GM19438 (cell line): ENCODE measurements around the gene KLHL36.

ENCODE experiments used
- ATAC-seq: cut with Tn5 transposase; IDR thresholded peaks from one replicate; pipeline ENCODE4 v1.9.1; 2021; ENCODE audit warnings: low read depth; ENCODE audit not compliant: unreplicated experiment

The KLHL36 gene

GRCh38 chr16:84641643-84642358, 6.5 kb upstream of the KLHL36 start:
- ATAC-seq, result no peak

DNA sequence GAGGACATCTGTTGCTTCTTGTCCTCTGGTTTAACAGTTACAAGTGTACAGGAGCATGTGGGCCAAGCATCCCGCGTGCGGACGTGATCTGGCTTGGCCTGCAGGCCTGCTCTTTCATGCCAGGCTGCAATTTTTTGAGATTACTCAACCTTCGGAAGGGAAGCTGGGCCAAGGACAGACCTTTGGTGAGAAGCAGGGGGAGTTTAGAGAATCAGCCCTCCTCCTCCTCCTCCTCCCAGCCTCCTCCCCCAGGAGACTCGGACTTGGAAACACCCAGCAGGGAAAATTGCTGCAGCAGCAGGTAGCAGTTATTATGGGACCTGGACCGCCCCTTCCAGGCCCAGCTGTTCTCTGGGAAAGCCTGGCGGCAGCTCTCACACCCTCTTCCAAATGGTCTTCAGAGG, 5.1 kb upstream of the KLHL36 start:
- ATAC-seq, result no peak

DNA sequence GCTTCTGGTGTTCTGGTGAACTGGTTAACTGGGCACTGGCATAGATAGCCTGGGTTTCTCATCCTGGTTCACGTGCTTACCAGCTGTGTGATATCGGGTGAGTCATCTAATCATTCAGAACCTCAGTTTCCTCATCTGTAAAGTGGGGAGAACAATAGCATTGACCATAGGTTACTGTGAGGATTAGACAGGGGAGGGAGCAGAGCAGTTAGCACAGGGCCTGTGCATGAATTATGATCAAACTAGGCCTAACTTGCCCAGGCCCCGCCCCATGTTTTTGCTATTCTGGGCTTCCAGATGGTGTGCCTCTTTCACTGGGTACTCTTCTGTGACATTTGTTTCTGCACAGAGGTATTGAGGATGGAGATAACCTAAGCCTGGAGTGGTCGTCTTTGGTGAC, 4.6 kb upstream of the KLHL36 start:
- no peak for ATAC-seq

GRCh38 chr16:84648595-84649510, 542 bp downstream of the KLHL36 start:
- ATAC-seq, result peak; percentile 53

- no peak for ATAC-seq
Observed at GRCh38 chr16:84649511-84649861, 1.2 kb downstream of the KLHL36 start.

GRCh38 chr16:84650062-84650991, 2.0 kb downstream of the KLHL36 start:
- no peak for ATAC-seq

DNA sequence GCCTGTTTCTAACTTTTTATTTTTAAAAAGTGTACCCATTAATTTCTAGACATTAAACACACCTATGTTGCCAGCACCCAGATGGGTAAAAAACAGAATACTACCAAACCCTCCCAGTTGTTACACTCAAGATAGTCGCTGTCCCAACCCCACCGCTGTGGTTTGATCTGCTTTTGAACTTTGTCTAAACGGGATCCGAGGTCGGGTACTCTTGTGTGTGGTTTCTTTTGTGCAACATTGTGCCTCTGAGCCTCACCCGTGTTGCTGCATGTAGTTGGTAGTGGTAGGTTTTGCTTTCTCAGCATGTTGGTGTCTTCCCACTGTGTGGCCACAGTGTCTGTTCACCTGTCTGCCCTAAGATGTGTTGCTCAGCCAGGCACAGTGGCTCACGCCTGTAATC, 4.3 kb downstream of the KLHL36 start:
- no peak for ATAC-seq

- no peak for ATAC-seq
Observed at GRCh38 chr16:84654238-84654637, 5.9 kb downstream of the KLHL36 start.

GRCh38 chr16:84654998-84655397, 6.7 kb downstream of the KLHL36 start:
- no peak for ATAC-seq

DNA sequence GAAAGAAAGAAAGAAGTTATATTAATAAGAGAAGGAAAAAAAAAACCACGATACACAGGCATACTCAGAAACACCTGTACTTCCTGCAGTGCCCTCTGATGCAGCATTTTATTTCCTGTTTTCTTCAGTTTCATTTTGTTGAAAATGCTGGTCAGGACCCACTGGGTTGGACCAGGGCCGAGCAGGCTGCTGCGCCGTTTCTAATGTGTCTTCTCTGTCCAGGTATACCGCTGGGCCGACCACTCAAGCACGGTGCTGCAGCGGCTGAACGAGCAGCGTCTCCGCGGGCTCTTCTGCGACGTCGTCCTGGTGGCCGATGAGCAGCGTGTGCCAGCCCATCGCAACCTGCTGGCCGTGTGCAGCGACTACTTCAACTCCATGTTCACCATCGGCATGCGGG, 8.3 kb downstream of the KLHL36 start:
- no peak for ATAC-seq

DNA sequence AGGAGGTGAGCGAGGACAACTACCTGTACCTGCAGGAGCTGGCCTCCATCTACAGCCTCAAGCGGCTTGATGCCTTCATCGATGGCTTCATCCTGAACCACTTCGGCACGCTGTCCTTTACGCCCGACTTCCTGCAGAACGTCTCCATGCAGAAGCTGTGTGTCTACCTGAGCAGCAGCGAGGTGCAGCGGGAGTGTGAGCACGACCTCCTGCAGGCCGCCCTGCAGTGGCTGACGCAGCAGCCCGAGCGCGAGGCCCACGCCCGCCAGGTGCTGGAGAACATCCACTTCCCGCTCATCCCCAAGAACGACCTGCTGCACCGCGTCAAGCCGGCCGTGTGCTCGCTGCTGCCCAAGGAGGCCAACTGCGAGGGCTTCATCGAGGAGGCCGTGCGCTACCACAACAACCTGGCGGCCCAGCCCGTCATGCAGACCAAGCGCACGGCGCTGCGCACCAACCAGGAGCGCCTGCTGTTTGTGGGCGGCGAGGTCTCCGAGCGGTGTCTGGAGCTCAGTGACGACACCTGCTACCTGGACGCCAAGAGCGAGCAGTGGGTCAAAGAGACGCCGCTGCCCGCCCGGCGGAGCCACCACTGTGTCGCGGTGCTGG, 9.0 kb downstream of the KLHL36 start:
- ATAC-seq, result no peak

- ATAC-seq, result no peak
Observed at GRCh38 chr16:84658690-84659089, 10.4 kb downstream of the KLHL36 start.

DNA sequence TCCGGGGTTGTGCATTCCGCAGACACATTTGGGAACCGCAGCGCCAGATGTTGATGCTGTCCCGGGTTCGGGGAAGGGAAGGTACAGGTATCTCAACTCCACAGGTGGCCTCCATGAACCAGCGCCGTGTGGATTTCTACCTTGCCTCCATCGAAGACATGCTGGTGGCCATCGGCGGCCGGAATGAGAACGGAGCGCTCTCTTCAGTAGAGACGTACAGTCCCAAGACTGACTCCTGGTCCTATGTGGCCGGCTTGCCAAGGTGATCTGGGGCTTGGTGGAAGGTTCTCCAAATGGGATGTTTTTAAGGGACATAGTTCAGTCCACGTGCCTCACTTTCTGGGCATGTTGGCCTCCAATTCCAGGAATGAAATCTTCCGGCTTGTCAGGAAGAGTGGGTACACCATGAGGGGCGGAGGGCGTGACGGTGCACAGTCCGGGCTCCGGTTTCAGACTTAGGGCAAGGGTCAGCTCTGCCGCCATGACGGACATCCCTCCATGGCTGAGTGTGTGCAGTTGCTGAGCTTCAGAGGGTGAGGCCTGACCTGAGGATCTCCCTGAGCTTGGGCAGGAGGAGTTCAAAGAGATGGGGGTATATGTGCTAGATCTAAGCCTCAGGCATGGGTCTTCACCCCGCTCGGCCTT, 11.5 kb downstream of the KLHL36 start:
- no peak for ATAC-seq

DNA sequence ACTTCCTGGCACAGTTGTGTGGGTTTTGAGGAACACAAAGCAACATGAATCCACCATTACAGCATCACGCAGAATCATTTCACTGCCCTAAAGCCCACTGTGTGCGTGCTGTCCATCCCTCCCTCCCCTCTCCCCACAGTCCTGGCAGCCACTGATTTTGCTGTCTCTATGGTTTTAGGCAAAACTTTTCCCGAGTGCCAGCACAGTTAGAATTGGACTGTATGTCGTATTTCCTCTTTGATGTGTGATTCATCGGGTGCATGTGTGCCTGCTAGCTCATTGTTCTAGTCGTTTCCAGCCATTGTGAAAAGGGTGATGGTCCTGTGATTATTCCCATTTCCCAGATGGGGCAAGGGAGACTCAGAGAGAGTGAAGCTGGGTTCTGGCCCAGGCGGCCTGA, 12.7 kb downstream of the KLHL36 start:
- no peak for ATAC-seq

GRCh38 chr16:84661418-84662060, 13.2 kb downstream of the KLHL36 start:
- no peak for ATAC-seq

DNA sequence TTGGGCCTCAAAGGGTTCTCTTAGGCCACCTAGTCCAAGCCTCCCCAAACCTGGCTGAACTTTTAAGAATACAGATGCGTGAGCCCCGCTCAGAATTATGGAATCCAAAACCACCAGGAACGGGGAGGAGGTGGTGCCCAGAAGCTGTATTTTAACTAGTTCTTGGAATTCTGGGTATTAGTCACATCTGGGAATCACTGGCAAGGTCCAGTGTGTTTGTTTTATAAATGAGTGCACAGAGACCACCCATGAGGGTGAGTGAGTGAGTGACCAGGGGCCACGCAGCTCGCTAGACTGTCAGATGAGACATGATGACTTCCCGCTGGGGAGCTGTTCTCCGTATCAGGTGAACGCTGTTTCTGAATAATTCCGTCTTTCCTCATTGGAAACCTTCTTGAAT, 14.2 kb downstream of the KLHL36 start:
- no peak for ATAC-seq

DNA sequence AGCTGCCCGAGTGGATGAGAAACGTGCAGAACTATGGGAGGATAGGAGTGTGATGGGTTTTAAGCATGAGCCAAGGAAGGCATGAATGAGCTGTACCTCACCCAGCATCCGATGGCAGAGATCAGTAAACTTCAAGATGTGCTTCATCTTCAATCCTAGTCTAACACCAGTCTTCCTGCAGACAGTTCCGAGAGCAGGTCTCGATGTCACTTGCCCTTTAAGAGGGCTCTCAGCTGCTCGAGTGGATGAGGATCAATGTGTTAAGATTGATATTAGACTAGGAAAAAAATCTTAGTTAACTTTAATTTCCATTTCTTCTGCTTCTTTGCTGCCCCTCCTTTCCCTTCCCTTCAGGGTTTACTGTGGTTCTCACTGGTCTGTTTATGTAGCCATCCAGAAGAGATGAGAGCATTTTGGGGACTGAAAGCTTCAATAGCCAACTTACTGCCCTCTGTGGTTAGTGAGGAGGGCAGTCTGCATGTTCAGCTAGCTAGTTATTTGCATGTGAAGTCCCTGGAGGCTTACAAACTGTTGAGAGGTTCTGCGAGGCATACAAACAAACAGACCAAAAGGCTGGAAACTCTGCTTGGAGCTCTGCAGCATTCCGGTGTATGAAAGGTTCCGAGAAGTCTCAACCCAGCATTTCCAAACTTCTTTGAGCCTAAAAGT, 15.3 kb downstream of the KLHL36 start:
- peak; percentile 91 for ATAC-seq

DNA sequence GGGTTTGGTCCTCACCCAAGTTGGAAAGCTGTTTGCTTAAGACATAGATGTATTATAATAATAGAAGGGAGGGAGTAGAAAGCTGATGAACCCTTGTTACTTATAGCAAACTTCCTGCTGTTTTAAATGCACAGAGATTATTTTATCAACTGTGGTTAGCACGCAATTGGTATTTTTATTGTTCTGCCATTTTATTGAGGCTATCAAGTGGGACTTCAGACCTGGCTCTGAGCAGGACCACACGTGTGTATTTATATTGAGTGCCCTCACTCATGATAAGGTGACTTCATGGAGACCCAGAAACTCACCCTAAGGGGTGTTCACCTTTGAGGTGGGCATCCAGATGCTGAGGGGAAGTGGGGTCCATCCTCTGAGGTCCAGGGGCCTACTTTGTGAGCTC, 17.0 kb downstream of the KLHL36 start:
- ATAC-seq, result no peak

DNA sequence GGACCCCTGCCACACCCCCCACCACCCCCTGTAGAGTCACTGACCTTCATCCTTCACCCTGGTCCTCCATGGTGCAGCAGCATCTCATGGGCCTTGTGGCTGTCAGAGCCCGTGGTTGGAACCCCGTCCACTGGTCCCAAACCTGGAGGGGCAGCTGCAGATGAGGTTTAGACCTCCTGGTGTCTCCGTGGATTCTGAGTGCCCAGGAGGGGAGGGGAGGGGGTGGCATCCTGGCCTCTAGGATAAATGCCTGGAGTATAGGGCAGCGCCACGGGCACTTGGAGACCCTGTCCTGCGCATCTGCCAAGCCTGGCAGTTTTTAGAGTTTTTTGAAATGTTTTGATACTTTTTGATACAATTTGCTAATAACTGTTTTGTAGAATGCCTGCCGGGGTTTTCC, 17.5 kb downstream of the KLHL36 start:
- no peak for ATAC-seq
